HL-60 (cell line): Measurements from ENCODE around the gene CCDC144A.

ENCODE experiments used
- CTCF ChIP-seq: IDR thresholded peaks from one replicate; pipeline ENCODE4 v1.5.1; 2011; ENCODE audit warnings: low read length, control low read depth, inconsistent platforms; ENCODE audit not compliant: insufficient read depth
- REST ChIP-seq: IDR thresholded peaks from 2 replicates; pipeline ENCODE4 v1.6.1; 2012; ENCODE audit warnings: low read depth; ENCODE audit not compliant: insufficient replicate concordance
- SPI1 ChIP-seq: IDR thresholded peaks from 2 replicates; pipeline ENCODE4 v1.6.1; 2012; ENCODE audit warnings: low read depth, mild to moderate bottlenecking, borderline replicate concordance

GRCh38 chr17:16818340-16818739 lies 128.3 kb downstream of the CCDC144A start:
- TF ChIP-seq SPI1 (no peak), CTCF (no peak), REST (no peak)
